ENCODE results near the gene BST1.

GRCh38 chr4:15670576-15670975, 32.3 kb upstream of the BST1 start:
- TF ChIP-seq ATF3 (IDR thresholded peaks at IDR 0.05; ENCODE audit: insufficient read depth, low read depth, low read length) (no peak), SIX5 (IDR thresholded peaks at IDR 0.05; ENCODE audit: low read depth, low read length) (no peak), E2F6 (IDR thresholded peaks at IDR 0.05) (no peak), TBP (IDR thresholded peaks at IDR 0.05; ENCODE audit: low read depth, low read length) (no peak), RNF2 (IDR thresholded peaks at IDR 0.05; ENCODE audit: borderline replicate concordance, low read depth, low read length, missing control alignments, poor library complexity, severe bottlenecking) (no peak), CTCF (IDR thresholded peaks at IDR 0.05; ENCODE audit: control extremely low read depth in 1 of 3, insufficient read depth in 1 of 3, low read depth in 1 of 3, low read length in 3 of 3) (no peak)
